Hypothalamus (tissue), 51 donors: Measurements from ENCODE around the gene FA2H.

Experiments used
- DNase-seq, 51 donors: peaks; one replicate each; lab custom pipeline; 2025; lab: John Stamatoyannopoulos, UW

Gene FA2H

DNA sequence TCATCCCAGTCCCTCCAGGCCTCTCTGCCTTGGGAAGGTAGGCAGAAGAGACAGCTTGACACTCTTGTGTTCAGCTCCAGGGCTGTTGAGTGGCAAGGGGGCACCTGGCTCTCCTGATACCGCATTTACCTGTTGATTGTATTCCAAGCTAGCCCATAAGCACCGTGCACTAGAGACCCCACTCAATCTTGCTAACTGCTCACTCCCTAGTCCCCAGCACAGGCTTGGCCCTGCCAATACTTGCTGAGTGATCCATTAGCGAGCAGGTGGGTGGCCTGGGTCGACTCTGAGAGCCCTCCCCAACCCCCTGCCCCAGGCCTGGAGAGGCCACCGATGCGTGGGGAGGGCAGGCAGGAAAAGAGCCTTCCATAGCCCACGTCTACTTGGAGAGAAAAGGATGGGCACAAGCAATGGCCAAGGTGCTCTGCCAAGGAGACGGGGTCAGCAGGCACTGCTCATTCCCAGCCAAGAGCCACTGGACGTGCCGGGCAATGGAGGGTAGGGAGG is 29.5 kb downstream of the FA2H start:
- DNase-seq: no peak

- no peak for DNase-seq
Measured at GRCh38 chr16:74744566-74744965, 30.1 kb downstream of the FA2H start.

DNA sequence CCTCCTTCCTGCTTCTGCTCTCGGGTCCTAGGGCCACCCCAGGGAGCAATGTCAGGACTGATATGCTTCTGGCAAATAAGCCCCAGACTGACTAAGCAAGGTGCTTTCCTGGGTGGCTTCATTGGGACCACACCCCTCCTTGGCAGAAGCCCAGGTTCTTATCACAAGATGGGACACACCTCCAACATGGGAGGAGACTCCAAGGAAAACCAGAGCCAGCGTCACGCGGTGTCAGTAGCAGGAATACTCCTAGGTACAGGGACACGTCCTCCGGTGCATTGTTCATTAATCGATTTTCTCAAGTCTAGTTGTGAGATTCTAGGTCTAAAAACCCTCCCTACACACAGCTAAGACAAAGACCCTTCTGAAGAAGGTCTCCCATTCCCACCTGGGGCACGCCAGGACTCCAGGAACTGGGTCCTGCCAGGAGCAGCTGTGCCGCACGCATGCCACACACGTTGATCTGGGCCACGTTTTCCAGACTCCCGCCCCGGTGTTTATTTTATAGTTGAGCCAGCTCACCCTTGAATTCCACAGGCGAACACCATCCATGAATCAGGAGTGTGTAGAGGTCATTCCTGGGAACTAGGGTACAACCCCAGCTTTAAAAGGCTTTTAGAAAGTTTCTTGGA is 30.8 kb downstream of the FA2H start:
- no peak for DNase-seq

- no peak for DNase-seq
Measured at GRCh38 chr16:74743045-74743667, 31.5 kb downstream of the FA2H start.

GRCh38 chr16:74742051-74742481 is 32.6 kb downstream of the FA2H start:
- DNase-seq: peak in 1 of 51 donors; percentile 39

GRCh38 chr16:74740795-74741304 is 33.8 kb downstream of the FA2H start:
- peak in 43 of 51 donors; percentile 13 to 89 (median 70) for DNase-seq

DNA sequence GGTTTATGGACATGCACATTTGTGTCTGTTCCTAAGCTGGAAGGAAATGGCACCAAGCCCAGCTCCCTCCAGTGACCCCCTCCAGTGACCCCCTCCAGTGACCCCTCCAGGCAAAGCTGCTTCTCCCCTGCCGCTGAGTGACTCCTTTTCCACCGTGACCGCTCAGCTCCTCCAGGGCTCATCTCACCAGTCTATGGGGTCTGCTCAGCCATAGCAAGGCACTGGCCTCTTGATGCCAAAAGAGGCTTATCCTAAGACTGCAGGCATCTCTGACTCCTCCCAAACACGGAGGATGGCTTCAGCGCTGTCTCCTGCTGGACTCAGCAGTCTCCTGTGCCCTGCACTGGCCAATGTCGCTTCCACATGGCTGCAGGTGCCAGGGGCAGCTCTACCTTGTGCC is 35.3 kb downstream of the FA2H start:
- DNase-seq: no peak

DNA sequence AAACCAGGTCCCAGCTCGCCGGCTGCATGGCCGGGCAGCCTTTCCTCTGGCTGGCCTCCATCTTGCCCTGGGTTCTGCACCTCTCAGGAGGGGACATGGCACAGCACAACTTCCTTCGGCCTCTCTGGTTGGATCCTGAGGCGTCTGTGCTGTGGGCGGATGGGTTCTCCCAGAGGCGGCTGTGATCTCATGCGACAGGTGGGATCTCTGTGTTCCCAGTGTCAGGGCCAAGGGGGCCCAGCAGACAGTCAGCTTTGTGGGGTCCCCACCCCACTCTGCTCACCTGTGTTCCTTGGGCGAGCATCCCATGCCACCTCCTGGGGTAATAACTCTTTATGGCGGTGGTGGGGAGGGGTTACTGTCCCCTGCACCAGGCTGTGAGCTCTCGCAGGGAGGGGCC is 35.8 kb downstream of the FA2H start:
- DNase-seq: no peak

DNA sequence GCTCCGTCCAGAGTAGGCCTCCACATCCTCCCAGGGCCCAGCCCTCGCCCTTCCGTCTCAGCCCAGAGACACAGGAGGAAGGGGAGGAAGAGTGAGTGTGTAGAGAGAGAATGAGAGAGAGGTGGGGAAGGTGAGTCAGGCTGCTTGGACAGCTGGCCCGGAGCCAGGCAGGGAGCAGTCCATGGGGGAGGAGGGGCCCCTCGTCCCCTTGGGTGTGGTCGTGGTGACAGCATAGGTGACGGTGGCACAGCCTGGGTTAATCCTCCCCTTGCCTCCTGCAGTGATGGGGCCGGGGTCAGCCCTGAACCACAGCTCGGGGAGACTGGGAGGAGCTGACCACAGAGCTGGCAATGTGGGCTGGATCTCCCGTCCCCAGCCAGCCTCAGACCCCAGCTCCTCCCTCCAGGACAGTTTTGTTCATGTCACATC is 36.5 kb downstream of the FA2H start:
- DNase-seq: no peak

DNA sequence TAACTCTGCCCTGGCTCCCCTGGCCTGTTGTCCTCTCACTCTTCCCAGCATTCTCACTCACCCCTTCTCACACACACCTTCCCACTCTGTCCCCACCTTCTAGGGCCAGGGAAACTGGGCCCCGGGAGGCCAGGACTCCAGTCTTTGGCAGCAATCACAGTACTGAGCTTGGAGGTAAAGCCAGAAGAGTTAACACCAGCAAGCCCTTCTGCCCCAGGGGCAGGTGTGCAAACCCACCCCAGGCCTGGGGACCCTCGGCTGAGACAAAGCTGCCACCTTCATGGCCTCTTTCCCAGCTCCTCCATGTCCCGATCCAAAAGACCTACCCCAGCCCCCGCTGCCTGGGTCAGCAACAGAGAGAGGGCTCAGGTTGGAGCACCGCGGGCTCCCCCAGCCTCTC is 37.1 kb downstream of the FA2H start:
- DNase-seq: no peak

GRCh38 chr16:74736531-74737157 is 38.0 kb downstream of the FA2H start:
- no peak for DNase-seq

- DNase-seq: no peak
Measured at GRCh38 chr16:74735554-74735953, 39.1 kb downstream of the FA2H start.

GRCh38 chr16:74735162-74735452 is 39.5 kb downstream of the FA2H start:
- DNase-seq: peak in 1 of 51 donors; percentile 19

GRCh38 chr16:74734361-74735161 is 40.1 kb downstream of the FA2H start:
- no peak for DNase-seq

- DNase-seq: no peak
Measured at GRCh38 chr16:74732707-74733350, 41.8 kb downstream of the FA2H start.

- no peak for DNase-seq
Measured at GRCh38 chr16:74731853-74732477, 42.7 kb downstream of the FA2H start.

GRCh38 chr16:74729783-74730683 is 44.6 kb downstream of the FA2H start:
- no peak for DNase-seq

GRCh38 chr16:74727903-74728302 is 46.7 kb downstream of the FA2H start:
- DNase-seq: no peak

- no peak for DNase-seq
Measured at GRCh38 chr16:74726716-74727115, 47.9 kb downstream of the FA2H start.
